ENCODE results near the gene POC1A.

The POC1A gene

DNA sequence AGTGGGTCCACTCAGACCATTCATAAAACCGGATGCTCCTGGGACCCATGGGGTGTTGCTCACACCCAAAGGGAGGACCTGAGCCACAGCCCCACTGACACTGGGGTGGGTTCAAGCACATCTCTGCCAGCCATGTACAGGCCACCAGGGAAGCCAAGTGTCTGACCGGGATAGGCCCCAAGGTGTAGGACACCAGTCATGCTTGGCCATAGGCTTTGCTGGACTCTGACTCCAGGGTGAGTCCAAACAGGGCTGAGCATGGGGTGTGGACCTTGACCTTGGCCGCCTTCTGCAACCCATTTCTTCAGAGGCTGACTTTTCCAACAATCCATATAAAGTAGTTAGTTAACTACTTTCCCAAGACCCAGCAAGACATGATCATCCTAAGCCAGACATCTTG is 66.5 kb downstream of the POC1A start:
- TF ChIP-seq, protein P1, sequence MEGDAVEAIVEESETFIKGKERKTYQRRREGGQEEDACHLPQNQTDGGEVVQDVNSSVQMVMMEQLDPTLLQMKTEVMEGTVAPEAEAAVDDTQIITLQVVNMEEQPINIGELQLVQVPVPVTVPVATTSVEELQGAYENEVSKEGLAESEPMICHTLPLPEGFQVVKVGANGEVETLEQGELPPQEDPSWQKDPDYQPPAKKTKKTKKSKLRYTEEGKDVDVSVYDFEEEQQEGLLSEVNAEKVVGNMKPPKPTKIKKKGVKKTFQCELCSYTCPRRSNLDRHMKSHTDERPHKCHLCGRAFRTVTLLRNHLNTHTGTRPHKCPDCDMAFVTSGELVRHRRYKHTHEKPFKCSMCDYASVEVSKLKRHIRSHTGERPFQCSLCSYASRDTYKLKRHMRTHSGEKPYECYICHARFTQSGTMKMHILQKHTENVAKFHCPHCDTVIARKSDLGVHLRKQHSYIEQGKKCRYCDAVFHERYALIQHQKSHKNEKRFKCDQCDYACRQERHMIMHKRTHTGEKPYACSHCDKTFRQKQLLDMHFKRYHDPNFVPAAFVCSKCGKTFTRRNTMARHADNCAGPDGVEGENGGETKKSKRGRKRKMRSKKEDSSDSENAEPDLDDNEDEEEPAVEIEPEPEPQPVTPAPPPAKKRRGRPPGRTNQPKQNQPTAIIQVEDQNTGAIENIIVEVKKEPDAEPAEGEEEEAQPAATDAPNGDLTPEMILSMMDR (IDR thresholded peaks at IDR 0.05; ENCODE audit: low read depth, low read length), result no peak
- H3K4me3 ChIP-seq (ENCODE audit: low read depth, low read length), result no peak overlapping the region

DNA sequence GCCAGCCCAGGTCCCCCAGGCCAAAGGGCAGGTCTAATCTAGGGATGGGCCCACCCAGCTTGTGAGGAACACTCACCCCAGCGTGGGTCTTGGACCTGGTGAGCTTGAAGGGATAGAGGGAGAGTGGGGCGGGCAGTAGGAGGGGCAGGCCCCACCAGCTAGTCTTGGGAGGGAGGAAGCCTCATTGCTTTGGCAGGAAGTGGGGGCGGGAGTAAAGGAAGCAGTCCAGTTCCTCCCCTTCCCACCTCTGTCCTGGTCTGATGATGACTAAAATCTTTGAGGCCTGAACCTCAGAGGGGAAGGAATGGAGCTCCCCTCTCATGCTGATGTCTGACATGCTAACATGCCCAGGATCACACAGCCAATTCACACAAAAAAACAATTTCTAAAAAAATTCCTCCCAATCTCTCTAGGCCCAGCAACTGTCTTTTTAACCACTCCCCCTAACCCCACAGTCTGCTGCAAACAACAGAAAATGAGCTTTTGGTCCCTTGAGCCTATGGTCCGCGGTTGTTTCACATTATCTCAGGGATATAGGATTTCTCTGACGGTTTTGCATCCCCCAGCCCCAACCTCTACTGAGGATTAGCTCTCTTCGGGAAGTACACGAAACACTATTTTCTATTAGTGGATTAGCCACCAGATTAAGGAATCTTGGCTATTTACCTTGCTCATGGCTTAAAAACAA is 67.1 kb downstream of the POC1A start:
- no peak overlapping the region for H3K4me3 ChIP-seq (ENCODE audit: low read depth, low read length)
- TF ChIP-seq, protein P1 (IDR thresholded peaks at IDR 0.05; ENCODE audit: low read depth, low read length), result no peak

DNA sequence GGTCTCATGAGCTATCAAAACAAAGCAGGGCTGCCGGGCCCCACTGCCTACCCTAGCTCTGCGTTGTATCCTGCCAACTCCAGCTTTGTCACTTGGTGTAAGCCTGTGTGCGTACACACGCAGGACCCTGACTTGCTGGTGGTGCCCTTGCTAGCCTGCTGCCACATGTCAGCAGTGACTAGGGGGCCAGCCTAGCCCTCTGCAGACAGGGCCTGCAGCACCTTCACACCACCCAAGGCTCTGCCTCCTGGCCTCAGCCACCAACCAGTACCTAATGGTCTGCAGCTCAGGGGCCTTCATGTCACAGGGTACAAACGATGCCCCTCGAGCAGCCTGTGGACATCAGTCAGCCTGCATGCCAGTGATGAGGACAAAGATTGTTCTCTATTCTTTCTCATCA is 67.8 kb downstream of the POC1A start:
- TF ChIP-seq, protein P1 (IDR thresholded peaks at IDR 0.05; ENCODE audit: low read depth, low read length), result no peak
- H3K4me3 ChIP-seq (ENCODE audit: low read depth, low read length), result no peak overlapping the region

DNA sequence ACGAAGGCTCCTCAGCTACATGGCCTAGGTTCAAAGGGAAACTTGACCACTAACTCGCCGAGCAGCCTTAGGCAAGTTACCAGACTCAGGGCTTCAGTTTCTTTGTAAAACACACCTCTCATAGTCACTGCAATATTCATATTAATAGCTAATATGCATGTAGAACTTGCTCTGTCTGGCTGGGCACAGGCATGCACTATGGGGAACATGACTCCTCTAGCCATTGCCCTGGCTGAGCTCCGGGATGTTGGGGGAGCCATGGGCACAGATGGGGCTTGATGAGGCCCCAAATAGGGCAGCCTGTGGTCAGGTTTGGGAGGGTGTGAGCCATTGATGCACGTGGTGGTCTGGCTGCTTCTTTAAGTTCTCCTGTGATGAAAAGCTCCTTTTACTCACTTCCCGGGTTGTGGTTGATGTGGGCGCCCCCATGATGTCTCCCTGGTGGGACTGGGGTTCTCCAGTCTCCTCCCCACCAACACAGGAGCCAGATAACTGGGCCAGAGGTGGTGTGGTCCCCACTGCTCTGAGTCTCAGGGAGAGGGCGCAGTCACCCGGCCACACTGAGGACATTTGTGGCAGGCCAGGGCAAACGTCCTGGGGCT is 68.4 kb downstream of the POC1A start:
- TF ChIP-seq, protein P1 (IDR thresholded peaks at IDR 0.05; ENCODE audit: low read depth, low read length), result no peak
- no peak overlapping the region for H3K4me3 ChIP-seq (ENCODE audit: low read depth, low read length)

DNA sequence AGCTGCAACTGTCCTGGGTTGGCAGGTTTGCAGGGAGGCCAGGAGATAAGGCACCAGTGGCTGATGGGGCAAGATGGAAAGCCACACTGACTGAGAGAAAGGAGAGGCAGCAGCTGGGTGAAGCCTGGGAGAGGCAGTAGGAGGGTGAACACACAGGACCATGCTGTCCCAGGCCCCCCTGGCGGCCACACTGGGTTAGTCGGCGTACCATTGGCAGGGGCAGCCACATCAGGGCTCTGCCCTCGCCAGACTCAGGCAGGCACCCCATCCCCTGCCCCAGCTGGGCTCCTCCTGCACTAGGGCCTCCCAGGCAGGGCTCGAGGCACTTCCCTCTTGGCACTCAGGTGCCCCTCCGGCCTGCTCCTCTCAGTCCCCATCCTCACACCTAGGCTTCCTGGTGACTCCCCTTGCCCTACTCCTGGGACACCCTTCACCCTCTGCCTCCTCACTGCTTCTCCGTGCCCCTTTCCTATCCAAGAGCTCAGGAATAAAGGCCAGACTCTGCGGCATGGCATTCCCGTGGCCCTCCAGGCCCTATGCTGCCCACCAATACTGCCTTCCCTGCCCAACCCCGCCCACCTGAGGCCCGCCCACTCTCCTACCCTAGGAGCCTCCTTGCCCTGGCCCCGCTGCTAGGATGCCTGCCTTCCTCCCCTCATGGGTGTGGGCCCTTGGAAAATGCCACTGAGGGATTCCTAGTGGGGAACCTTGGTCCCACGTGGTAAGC is 69.1 kb downstream of the POC1A start:
- TF ChIP-seq, protein P1 (IDR thresholded peaks at IDR 0.05; ENCODE audit: low read depth, low read length), result no peak
- H3K4me3 ChIP-seq (ENCODE audit: low read depth, low read length), result no peak overlapping the region

DNA sequence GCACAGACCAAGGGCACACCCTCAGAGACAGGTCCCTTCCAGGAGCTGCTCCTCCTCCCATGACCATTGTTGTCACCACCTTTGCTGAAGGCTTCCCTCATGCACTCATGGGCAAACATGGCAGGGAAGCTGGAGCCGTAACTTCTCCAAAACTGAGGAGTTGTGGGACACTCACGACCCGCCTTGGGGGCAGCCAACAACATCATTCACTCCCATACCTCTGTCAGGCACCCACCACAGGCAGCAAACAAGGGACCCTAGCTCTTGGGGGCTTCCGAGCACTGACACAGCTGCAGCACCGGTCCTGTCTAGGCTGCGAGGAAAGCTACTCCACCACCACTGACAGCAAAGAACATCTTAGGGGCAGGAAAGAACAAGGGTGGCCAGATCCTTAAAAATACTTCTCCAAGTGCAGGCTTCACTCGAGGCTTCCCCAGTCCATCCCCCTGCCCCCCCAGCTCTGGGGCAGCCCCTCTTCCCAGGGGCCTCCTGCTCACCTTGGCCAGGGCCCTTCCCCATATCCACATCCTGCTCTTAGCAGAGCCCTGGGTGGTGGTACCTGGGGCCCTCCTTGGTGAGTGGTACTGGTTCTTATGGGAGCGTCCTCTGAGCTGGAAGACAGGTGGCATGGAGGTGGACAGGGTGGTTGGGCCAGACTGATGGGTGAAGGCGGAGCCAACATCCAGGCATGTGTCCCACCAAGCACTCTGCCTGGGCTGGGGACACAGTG is 69.8 kb downstream of the POC1A start:
- TF ChIP-seq, protein P1 (IDR thresholded peaks at IDR 0.05; ENCODE audit: low read depth, low read length), result no peak

More for the DNA sequence above, 69.8 kb downstream of the POC1A start:
- H3K4me3 ChIP-seq (ENCODE audit: low read depth, low read length), result no peak overlapping the region

All from WI38 (cell line).